ENCODE data around the gene ACTL7A. TPM values are rescaled to one million over a fixed set of nuclear protein-coding genes. Genes with fewer than 3 reads are reported as not detected.

The ACTL7A gene
- total and polyA plus RNA-seq, 2 experiments from 2014 or later, result not detected

GRCh38 chr9:108885643-108886348 lies 23.7 kb downstream of the ACTL7A start:
- no peak for ATAC-seq
- no peak for DNase-seq (ENCODE audit: low spot score)
- Histone ChIP-seq H3K27ac (ENCODE audit: low read depth) (no peak overlapping the region), H3K9me2 (ENCODE audit: insufficient read depth) (no peaks in the 10 kb centered on the region), H3K4me1 (ENCODE audit: insufficient read depth) (no peaks in the 10 kb centered on the region), H3K36me3 (ENCODE audit: insufficient read depth) (peaks cover 13% of the 10 kb centered on the region; the same call in 1 of the 2 replicates), H2AFZ (no peak overlapping the region), H3K4me3 (no peak overlapping the region), H3K79me2 (replicated peaks; ENCODE audit: insufficient read depth) (no peaks in the 10 kb centered on the region), H3F3A (replicated peaks; ENCODE audit: low read depth) (no peaks in the 10 kb centered on the region), H3K4me2 (no peak overlapping the region), H4K20me1 (replicated peaks; ENCODE audit: insufficient read depth) (no peaks in the 10 kb centered on the region; the same call in 1 of the 2 replicates), H3K27me3 (ENCODE audit: insufficient read depth) (no peaks in the 10 kb centered on the region)
- Mint-ChIP-seq H3K9me3 (no peaks in the 10 kb centered on the region), H3K36me3 (ENCODE audit: low read depth) (peaks cover 23% of the 10 kb centered on the region; the same call in 2 of the 3 replicates), H3K27me3 (ENCODE audit: insufficient read depth, low read depth, poor library complexity) (no peaks in the 10 kb centered on the region), H3K27ac (no peak overlapping the region), H3K4me3 (no peak overlapping the region), H3K4me1 (no peaks in the 10 kb centered on the region)
- TF ChIP-seq CTCF (conservative IDR thresholded peaks at IDR 0.05; ENCODE audit: low read depth in 2 of 2), result no peak
- TF ChIP-seq, protein P1, sequence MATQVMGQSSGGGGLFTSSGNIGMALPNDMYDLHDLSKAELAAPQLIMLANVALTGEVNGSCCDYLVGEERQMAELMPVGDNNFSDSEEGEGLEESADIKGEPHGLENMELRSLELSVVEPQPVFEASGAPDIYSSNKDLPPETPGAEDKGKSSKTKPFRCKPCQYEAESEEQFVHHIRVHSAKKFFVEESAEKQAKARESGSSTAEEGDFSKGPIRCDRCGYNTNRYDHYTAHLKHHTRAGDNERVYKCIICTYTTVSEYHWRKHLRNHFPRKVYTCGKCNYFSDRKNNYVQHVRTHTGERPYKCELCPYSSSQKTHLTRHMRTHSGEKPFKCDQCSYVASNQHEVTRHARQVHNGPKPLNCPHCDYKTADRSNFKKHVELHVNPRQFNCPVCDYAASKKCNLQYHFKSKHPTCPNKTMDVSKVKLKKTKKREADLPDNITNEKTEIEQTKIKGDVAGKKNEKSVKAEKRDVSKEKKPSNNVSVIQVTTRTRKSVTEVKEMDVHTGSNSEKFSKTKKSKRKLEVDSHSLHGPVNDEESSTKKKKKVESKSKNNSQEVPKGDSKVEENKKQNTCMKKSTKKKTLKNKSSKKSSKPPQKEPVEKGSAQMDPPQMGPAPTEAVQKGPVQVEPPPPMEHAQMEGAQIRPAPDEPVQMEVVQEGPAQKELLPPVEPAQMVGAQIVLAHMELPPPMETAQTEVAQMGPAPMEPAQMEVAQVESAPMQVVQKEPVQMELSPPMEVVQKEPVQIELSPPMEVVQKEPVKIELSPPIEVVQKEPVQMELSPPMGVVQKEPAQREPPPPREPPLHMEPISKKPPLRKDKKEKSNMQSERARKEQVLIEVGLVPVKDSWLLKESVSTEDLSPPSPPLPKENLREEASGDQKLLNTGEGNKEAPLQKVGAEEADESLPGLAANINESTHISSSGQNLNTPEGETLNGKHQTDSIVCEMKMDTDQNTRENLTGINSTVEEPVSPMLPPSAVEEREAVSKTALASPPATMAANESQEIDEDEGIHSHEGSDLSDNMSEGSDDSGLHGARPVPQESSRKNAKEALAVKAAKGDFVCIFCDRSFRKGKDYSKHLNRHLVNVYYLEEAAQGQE (IDR thresholded peaks at IDR 0.05; ENCODE audit: unreplicated experiment), result no peak
- no peak for TF ChIP-seq ZNF331 (CRISPR knock-in tag; IDR thresholded peaks at IDR 0.05; ENCODE audit: low read depth)
- TF ChIP-seq NANOG (IDR thresholded peaks at IDR 0.05; ENCODE audit: borderline replicate concordance), result no peak
- no peak for TF ChIP-seq POLR2AphosphoS5 (IDR thresholded peaks at IDR 0.05; ENCODE audit: low read depth)
- TF ChIP-seq ZNF114 (CRISPR knock-in tag; IDR thresholded peaks at IDR 0.05), result no peak
- no peak for TF ChIP-seq EZH2 (IDR thresholded peaks at IDR 0.05; ENCODE audit: low read depth, unreplicated experiment)
- no peak for TF ChIP-seq JUNB (IDR thresholded peaks at IDR 0.05; ENCODE audit: unreplicated experiment)
- no peak for TF ChIP-seq CREB1 (CRISPR knock-in tag; IDR thresholded peaks at IDR 0.05; ENCODE audit: low read depth)
- TF ChIP-seq, protein P2, sequence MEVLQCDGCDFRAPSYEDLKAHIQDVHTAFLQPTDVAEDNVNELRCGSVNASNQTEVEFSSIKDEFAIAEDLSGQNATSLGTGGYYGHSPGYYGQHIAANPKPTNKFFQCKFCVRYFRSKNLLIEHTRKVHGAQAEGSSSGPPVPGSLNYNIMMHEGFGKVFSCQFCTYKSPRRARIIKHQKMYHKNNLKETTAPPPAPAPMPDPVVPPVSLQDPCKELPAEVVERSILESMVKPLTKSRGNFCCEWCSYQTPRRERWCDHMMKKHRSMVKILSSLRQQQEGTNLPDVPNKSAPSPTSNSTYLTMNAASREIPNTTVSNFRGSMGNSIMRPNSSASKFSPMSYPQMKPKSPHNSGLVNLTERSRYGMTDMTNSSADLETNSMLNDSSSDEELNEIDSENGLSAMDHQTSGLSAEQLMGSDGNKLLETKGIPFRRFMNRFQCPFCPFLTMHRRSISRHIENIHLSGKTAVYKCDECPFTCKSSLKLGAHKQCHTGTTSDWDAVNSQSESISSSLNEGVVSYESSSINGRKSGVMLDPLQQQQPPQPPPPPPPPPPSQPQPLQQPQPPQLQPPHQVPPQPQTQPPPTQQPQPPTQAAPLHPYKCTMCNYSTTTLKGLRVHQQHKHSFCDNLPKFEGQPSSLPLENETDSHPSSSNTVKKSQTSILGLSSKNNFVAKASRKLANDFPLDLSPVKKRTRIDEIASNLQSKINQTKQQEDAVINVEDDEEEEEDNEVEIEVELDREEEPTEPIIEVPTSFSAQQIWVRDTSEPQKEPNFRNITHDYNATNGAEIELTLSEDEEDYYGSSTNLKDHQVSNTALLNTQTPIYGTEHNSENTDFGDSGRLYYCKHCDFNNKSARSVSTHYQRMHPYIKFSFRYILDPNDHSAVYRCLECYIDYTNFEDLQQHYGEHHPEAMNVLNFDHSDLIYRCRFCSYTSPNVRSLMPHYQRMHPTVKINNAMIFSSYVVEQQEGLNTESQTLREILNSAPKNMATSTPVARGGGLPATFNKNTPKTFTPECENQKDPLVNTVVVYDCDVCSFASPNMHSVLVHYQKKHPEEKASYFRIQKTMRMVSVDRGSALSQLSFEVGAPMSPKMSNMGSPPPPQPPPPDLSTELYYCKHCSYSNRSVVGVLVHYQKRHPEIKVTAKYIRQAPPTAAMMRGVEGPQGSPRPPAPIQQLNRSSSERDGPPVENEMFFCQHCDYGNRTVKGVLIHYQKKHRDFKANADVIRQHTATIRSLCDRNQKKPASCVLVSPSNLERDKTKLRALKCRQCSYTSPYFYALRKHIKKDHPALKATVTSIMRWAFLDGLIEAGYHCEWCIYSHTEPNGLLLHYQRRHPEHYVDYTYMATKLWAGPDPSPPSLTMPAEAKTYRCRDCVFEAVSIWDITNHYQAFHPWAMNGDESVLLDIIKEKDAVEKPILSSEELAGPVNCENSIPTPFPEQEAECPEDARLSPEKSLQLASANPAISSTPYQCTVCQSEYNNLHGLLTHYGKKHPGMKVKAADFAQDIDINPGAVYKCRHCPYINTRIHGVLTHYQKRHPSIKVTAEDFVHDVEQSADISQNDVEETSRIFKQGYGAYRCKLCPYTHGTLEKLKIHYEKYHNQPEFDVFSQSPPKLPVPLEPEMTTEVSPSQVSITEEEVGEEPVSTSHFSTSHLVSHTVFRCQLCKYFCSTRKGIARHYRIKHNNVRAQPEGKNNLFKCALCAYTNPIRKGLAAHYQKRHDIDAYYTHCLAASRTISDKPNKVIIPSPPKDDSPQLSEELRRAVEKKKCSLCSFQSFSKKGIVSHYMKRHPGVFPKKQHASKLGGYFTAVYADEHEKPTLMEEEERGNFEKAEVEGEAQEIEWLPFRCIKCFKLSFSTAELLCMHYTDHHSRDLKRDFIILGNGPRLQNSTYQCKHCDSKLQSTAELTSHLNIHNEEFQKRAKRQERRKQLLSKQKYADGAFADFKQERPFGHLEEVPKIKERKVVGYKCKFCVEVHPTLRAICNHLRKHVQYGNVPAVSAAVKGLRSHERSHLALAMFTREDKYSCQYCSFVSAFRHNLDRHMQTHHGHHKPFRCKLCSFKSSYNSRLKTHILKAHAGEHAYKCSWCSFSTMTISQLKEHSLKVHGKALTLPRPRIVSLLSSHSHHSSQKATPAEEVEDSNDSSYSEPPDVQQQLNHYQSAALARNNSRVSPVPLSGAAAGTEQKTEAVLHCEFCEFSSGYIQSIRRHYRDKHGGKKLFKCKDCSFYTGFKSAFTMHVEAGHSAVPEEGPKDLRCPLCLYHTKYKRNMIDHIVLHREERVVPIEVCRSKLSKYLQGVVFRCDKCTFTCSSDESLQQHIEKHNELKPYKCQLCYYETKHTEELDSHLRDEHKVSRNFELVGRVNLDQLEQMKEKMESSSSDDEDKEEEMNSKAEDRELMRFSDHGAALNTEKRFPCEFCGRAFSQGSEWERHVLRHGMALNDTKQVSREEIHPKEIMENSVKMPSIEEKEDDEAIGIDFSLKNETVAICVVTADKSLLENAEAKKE (CRISPR knock-in tag; IDR thresholded peaks at IDR 0.05), result no peak
- no peak for TF ChIP-seq ETS1 (IDR thresholded peaks at IDR 0.05)
